HG02623 (cell line): Measurements from ENCODE around the gene CDHR1.
A peak's percentile ranks its signal among the peaks of the same experiment; 100 is the strongest.

Experiments
- ATAC-seq: cut with Tn5 transposase; IDR thresholded peaks from one replicate; pipeline ENCODE4 v1.9.1; 2021; ENCODE audit warnings: moderate library complexity; ENCODE audit not compliant: unreplicated experiment

The CDHR1 gene

DNA sequence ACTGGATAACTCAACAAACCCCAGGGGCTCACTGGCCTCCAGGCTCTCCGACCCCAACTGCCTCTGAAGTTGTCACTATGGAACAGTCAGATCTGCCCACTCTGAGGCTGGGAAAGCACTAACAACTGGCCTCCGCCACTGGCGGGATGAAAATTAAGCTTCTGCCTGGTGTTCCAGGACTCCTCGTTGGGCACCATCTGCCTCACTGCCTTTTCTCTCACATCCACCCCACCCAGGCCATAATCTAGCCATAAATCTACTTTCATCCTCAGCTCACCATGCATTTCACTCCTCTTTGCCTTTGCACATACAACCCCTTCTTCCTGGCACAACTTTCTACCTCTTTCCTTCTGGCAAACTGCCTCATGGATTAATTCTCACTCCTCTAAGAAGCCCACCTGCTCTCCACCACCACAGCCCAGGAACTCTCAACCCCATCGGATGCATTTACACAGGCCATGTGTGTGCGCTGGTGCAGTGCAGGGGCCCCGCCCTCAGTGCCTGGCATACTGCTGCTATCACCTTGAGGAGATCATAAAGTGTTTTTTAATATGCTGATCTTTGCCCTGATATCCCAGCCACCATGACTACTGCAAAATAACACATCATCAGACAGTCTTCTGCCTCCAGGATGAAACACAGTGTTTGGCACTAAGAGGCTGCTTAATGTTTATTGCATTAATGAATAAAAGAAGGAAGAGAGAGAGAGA is 4.0 kb downstream of the CDHR1 start:
- no peak for ATAC-seq

DNA sequence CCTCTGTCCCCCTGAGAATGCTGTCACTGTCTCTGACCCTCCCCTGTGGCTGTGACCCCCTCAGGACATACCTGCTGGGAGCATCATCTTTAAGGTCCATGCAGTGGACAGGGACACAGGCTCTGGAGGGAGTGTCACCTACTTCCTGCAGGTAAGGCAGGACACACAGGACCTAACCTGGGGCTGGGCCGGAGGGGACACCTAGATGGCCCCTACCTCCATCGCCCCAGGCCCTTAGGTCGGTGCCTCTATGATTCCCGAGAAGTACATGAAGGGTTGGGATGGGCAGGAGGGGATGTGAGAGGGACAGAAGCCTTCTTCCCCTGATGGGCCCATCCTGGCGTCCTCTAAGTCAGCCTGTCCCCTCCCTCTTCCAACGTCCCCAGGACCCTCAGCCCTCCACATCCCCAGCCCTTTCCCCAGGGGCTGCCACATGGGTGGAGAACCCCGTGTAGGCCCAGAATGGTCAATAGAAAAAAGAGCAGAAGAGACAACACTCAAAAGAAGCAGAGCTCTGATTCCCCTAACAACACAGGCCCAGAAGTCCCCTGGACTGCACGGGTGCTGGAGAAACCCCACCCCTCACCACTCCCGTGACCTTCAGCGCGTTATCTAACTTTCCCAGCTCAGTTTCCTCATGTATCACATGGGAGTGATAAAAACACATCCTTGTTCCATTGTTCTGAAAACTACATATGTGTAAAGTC is 6.4 kb downstream of the CDHR1 start:
- no peak for ATAC-seq

DNA sequence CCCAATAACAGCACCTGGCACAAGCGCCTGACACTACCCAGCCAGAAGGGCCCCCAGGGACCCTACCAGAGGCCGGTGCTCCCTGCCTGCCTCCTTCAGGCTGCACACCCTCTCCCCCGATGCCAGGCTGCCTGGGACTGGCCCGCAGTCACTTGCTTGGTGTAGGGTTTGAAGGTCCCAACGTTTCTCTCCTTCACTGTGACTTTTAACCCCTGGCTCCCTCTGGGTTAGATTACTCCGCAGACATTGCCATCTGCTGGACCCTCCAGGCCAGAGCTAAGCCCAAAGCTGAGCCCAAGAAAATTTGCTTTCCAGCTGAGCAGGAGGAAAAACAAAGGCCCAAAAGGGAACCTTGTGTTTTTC is 6.9 kb downstream of the CDHR1 start:
- no peak for ATAC-seq

DNA sequence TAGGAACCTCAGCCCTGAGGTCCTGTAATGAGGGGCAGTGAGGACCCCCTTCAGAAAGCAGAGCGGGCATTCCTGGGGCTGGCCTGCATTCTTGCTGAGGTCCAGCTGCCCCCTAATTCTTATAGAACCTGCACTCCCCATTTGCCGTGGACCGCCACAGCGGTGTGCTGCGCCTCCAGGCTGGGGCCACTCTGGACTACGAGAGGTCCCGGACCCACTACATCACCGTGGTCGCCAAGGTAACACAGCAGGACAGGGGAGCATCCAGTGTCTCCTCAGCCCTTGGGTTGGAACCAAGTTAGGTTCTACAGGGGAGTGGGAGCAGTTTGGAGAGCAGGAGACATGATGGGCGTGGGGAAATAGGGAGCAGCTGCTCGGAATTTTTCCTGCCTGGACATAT is 7.3 kb downstream of the CDHR1 start:
- ATAC-seq: no peak

DNA sequence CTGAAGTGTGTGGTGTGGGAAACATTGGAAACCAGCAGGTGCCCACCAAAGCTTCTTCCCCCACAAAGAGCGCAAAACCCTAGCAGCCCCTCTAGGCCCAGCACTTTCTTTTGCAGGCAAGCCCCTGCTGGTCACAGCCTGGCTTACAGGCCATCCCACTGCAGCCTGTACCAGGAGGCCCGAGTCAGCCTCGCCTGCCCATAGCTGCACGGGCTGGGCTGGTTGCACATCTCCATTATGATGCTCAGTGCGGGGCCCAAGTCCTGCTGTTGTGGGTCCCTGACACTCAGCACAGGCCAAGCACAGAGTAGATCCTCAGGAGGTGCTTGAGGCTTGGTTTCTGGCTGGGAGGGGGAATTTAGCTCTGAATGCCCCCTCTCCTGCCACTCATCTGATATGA is 8.0 kb downstream of the CDHR1 start:
- no peak for ATAC-seq

DNA sequence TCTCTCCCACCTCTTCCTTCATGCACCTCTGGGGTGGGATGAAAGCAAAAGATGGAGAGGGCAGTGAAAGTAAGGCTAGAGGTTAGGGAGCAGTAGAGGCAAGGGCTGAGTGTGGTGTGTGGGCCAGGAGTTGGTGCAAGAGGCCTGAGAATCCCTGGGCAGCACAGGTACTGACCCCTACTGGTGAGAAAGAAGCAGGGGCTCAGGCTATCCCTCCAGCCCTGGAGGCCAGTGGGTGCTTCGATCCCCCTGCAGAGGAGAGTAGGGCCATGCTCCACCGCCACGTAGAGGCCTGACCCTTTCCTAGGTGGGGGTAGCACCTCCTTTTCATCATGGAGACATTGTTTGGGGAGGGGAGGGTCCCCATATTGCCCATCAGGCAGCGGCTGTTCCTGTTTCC is 9.8 kb downstream of the CDHR1 start:
- ATAC-seq: no peak

DNA sequence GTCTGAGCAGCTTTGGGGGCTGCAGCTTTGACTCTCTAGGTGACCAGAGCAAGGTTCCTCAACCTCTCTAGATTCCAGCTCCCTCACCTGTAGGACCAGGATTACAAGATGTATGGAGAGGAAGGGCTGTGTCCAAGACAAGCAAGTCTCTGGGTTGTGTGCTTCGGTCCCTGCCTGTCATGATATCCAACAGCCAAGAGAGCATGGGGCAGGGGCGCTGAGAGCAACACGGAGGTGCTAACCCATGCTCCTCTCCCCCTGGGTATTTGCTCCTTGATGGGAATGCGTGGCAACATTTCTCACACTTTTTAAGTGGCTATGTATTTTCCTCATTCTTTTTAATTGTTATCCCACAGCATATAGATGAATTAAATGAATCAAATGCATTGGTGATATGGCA is 10.3 kb downstream of the CDHR1 start:
- no peak for ATAC-seq

DNA sequence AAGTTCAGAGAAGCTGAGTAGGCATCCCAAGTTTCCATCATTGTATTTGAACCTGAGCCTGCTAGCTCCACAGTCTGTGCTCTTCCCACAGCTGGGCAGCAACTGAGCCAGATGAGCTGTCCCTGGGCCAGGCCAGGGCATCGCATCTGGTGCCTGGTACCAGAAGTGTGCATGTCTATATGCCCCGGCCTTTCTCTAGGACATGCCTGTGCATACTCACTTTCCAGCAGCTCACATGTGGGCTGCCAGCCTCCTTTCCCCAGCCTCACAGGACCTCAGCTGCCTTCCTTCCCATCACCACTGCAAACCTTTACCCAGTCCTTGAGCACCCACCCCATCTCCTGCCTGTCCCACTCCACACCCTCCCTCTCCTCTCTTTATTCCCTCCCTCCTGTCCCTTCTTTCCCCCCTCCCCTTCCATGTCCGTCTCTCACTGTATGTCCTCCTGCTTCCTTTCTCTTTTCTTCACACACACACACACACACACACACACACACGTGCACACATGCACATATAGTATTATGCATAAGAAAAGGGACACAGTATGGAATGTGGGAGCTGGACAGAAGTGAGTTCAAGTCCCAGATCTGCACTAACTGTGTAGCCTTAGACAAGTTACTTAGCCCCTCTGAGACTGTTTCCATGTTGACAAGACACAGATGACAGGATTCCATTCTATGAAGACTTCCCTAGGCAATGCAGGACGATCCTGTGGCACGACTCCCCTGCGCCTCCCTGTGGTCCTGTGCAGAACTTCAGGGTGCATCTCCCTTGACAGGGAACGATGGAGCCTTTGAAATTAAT is 10.9 kb downstream of the CDHR1 start:
- peak; percentile 83 for ATAC-seq

DNA sequence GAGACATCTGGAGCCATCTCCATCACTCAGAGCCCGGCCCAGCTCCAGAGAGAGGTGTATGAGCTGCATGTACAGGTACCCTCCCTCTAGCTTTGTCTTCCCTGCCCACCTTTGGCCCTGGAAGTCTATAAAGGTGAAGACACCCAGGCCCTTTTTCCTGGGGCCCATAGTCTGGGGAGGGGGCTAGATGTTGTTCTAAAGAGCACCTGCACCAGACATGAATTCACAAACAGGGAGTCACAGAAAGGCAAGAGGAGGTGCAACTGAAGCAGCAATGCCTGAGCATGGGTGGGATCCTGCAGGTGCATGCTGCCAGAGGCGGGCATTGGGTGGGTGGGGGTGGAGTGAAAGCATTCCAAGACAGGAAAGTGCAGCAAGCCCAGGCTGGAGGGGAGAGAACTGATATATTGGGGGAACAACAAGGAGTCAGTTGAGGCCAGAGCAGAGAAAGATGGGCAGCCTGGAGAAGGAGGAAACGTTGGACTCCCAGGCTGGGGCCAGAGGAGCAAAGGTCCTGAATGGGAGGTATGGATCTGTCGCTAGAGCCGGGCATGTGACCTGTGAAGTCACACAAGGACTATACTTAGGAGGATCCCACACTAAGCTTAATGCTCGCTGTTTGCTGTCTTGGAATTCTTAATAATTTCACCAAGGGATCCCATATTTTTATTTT is 11.7 kb downstream of the CDHR1 start:
- ATAC-seq: no peak

DNA sequence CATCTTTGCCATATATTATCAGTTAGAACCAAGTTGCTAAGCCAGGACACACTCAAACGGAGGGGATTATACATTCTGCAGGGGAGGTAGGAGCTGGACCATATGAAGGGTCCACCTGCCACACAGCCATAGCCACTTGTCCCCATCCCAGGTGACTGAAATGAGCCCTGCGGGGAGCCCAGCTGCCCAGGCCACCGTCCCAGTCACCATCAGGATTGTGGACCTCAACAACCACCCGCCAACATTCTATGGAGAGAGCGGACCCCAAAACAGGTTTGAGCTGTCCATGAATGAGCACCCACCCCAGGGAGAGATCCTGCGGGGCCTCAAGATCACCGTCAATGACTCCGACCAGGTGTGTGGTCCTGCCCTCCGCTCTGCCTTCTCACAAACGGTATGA is 13.7 kb downstream of the CDHR1 start:
- ATAC-seq: no peak

DNA sequence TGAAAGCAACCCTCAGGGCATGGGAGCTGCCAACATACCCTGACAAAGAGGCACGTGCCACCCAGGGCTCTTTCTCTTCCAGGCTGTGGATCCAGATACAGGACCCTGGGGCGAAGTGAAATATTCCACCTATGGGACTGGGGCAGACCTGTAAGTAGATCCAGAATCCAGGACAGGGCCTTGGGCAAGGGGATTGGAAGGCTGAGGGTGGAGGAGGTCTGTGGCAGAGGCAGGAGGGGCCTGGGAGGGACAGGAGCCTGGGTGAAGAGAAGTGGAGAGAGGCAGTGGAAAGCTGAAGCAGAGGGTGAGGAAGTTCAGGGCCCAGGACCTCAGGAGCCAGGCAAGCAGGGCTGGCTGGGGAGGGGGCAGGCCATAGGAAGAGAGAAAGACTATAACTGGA is 17.2 kb downstream of the CDHR1 start:
- ATAC-seq: no peak

DNA sequence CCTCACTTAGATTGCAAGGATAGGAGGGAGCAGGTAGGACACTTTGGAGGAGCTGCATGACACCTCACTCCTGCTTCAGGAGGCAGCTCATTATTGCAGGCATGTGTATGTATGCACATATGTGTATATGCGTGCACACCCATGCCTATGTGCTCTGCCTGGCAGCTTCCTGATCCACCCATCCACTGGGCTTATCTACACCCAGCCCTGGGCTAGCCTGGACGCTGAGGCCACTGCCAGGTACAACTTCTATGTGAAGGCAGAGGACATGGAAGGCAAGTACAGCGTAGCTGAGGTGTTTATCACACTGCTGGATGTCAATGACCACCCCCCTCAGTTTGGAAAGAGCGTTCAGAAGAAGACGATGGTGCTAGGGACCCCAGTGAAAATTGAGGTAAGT is 17.7 kb downstream of the CDHR1 start:
- ATAC-seq: no peak

DNA sequence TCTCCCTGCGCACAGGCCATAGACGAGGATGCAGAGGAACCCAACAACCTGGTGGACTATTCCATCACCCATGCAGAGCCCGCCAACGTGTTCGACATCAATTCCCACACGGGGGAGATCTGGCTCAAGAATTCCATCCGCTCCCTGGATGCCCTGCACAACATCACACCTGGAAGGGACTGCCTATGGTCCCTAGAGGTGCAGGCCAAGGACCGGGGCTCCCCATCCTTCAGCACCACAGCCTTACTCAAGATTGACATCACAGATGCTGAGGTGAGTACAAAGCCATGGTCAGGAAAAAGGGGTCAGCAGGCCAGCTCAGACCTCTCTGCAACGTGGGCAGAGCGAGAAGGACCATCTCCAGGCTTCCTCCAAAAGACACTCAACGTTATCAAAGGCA is 18.7 kb downstream of the CDHR1 start:
- ATAC-seq: no peak

DNA sequence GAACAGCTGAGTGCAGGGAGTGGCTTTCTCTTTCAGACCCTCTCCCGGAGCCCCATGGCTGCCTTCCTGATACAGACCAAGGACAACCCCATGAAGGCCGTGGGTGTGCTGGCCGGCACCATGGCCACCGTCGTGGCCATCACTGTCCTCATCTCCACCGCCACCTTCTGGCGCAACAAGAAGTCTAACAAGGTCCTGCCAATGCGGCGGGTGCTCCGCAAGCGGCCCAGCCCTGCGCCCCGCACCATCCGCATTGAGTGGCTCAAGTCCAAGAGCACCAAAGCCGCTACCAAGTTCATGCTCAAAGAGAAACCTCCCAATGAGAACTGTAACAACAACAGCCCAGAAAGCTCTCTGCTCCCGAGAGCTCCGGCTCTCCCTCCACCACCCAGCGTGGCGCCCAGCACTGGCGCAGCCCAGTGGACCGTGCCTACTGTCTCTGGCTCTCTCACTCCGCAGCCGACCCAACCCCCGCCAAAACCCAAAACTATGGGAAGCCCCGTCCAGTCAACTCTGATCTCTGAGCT is 19.8 kb downstream of the CDHR1 start:
- ATAC-seq: peak; percentile 16

DNA sequence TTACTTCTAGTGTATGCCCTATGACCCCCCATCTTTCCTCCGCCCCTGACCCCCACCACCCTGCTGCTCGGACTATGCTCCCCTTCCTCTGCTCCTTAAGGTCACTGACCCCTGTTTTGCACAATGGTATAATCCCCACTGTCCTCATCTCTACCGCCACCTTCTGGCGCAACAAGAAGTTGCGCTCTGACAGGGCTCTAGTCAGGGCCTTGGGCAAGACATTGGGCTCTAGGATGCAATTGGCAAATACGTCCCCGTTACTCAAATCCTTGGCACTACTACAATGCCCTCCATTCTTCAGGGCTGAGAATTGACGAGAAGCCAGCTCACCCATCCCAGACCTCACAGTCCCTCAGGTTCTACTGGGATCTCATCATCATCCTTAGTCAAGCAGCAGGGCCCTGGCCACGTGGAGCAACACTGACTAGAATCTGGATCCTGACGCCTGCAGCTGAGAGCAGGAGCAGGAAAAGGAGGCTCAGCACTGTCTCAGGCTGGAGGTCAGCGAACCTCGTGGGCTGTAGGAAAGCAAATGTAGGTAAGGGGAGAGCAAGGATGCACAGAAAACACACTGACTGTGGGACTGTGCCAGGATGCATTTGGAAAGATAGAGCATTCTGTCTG is 20.4 kb downstream of the CDHR1 start:
- peak; percentile 86 for ATAC-seq

DNA sequence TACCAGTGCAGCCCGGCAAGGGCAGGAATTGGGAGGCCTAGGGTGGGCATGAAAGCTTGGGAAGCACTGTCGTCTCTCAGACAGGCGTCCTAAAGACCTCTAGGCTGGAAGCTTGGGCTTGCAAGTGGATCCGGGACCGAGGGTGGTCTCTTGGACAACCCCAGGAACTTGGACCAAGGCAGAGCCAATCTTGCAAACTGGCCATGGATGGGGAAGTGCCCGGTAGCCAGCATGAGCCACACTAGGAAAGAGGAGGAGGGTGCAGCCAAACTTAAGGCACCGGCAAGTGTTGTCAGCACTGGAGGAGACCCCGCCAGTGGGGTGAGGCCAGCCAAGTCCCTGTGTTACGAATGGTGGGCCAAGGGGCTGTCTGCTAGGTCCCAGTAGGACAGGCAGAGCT is 22.5 kb downstream of the CDHR1 start:
- ATAC-seq: no peak

DNA sequence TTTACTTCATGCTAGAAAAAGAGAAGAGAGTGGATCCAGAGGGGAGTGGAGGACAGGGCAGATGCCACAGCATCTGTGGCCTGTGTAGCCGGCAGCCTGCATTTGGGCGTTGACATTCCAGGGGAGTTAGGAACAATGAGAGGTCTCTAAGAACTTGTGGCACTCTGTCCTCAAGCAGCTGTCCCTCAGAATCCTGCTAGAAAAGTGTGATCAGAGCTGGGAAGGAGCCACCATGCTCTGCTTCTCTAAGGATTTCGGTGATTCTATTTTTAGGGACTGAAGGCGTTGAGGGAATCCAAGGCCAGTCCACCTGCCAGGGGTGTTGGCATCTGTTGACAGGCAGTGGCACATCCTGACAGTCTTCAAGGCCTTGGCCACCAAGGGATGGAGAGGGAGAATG is 23.4 kb downstream of the CDHR1 start:
- no peak for ATAC-seq

DNA sequence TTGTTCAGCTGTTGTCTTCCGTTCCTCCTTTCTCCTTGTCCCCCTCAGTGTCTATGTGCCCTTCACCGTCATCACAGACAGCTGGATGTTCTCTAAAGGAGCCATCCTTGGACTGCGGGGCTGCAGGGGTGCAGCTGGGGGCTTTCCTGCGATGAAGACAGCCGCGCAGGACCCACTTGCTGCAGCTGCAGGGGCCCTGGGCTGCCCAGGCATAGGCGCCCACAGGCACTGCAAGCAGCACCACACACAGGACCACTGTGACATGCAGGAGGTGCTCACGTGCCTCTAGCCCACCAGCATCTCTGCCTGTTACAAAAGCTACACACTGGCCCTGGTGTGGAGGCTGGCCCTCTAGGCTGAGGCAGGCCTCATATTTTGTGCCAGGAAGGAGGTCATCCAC is 27.6 kb downstream of the CDHR1 start:
- no peak for ATAC-seq

DNA sequence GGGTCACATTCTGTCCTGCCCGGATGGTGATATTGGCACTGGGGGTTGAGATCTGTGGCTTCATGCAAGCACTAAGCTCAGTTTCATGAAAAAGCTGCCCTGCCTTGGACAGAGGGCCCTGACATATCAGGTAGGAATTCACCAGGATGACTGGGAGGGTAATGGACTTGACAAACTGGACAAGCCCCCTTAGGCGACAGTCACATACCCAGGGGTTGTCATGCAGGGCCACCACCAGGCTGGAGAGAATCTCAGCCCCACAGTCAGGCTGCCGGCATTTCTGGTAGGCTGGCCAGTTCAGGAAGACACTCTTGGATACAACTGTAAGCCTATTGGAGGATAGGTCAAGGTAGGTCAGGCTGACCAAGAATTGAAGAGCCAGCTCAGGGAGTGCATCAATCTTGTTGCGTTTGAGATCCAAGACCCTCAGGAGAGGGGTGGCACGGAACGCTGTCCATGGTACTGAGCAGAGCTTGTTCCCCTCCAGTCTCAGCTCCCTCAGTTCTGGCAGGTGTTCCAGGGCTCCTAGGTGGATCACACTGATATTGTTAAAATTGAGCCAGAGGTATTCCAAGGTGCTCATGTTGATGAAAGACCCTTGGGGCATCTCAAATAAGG is 30.2 kb downstream of the CDHR1 start:
- no peak for ATAC-seq

DNA sequence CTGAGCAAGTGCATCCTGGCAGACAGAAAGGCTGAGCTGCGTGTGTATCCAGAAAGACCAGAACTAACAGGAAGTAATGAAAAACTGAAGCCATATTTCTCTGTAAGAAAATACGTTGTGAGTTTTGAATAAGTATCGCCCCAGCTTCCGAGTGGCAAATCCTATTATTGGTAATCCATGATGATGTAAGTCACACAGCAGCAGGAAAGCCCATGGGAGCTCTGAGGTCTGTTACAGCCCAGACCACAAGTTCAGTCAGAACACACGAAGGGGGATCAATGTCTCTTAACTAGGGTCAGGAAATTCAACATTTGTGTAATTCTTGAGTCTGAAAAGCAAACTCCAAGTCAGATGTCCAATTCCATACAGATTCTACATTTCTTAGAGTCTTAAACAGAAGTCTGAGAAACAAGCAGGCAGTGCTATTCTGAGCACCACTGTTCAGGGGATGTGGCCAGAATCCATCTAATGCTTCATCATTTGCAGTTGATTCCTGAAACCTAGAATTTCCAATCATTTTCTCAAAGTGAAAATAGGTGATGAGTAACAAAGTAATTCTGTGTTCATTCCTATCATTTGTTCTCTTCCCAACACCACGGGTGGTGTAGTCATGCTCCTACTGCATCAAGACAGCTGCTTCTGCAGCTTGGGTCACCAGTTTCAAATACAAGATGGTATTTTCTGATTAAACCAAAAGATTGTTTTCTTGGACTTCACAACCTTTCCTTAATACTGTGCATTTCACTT is 31.3 kb downstream of the CDHR1 start, which contains the start of gene LRIT2:
LRIT2 (minus strand) TSS at position 118 of the 747 bp plus-strand sequence; CDS start at position 94, 24 bp downstream.
- ATAC-seq: no peak
